Esophagus muscularis mucosa (tissue), 4 donors: ENCODE data around the gene TMEM186. TPM values are rescaled to one million over a fixed set of nuclear protein-coding genes. Genes with fewer than 3 reads are reported as not detected.
"Not testable (repeated sequence)": the region's sequence is repeated elsewhere in the genome, so short reads cannot be mapped to it uniquely, and the experiment has no call there.

ENCODE experiments used
- DNase-seq: peaks from one replicate; pipeline ENCODE4 v3.0.0-alpha.2; 2017; ENCODE audit errors: extremely low spot score
- H3K27ac ChIP-seq, 4 donors: fragments of 200-600 bp; sonication (generic); replicated peaks in 1 of 4; 1 replicate in 3 of 4; 2 replicates in 1 of 4; pipeline ENCODE4 v1.5.1; 2016 to 2019; ENCODE audit warnings: mild to moderate bottlenecking in 1 of 4
- H3K27me3 ChIP-seq, 4 donors: fragments of 200-600 bp; sonication (generic); one replicate each; pipeline versions ENCODE4 v1.5.1 to v1.6.0; 2016 to 2019
- H3K36me3 ChIP-seq, 4 donors: fragments of 200-600 bp; sonication (generic); one replicate each; pipeline ENCODE4 v1.5.1; 2016 to 2019
- H3K4me1 ChIP-seq, 4 donors: fragments of 200-600 bp; sonication (generic); one replicate each; pipeline ENCODE4 v1.5.1; 2016 to 2019
- H3K4me3 ChIP-seq, 4 donors: fragments of 200-600 bp; sonication (generic); 1 replicate in 2 of 4; 2 replicates in 2 of 4; pipeline ENCODE4 v1.5.1; 2016 to 2019; ENCODE audit warnings: mild to moderate bottlenecking in 4 of 4, moderate library complexity in 1 of 4
- H3K9me3 ChIP-seq, 4 donors: fragments of 200-600 bp; sonication (generic); 1 replicate in 3 of 4; 2 replicates in 1 of 4; pipeline ENCODE4 v1.5.1; 2016 to 2019
- EP300 ChIP-seq: sonication (generic); formaldehyde crosslinking; IDR thresholded peaks from one replicate; pipeline ENCODE4 v1.6.1; 2017; ENCODE audit warnings: antibody characterized with exemption
- POLR2A ChIP-seq: fragments of 450-650 bp; IDR thresholded peaks from one replicate; pipeline ENCODE4 v1.6.1; 2017; ENCODE audit warnings: antibody characterized with exemption, moderate library complexity, mild to moderate bottlenecking, low read depth
- POLR2AphosphoS5 ChIP-seq, 2 donors: sonication (generic); formaldehyde crosslinking; IDR thresholded peaks; one replicate each; pipeline ENCODE4 v1.6.1; 2017; ENCODE audit warnings: antibody characterized with exemption in 2 of 2
- WGBS: methylation state at CpG from one replicate; pipeline ENCODE4 v1.1.5; 2018; 5-methylcytosine and 5-hydroxymethylcytosine counted together
- intact Hi-C: fragments of 100-400 bp; cut with DNase I; formaldehyde crosslinking; loops from one replicate; pipeline ENCODE4 v1.15.1; 2023
- total RNA-seq, 4 donors: library from RNA; depleted of rRNA; stranded (reverse); fragments of >200 nt; gene quantifications; one replicate each; pipeline versions ENCODE4 v1.1.0 to v1.2.1, GENCODE V29; 2016
- TF ChIP-seq, protein P1 (sequence below), 3 experiments: fragments of 200-600 bp in 2 of 3; fragments of 450-650 bp in 1 of 3; sonication (generic) in 2 of 3; IDR thresholded peaks; one replicate each; pipeline ENCODE4 v1.5.1; 2017 to 2019; ENCODE audit warnings: antibody characterized with exemption in 3 of 3, mild to moderate bottlenecking in 2 of 3, moderate library complexity in 1 of 3

The TMEM186 gene
- total RNA-seq, 4 donors from 2014 or later: 7.9 to 12.2 (median 9.6) TPM

DNA sequence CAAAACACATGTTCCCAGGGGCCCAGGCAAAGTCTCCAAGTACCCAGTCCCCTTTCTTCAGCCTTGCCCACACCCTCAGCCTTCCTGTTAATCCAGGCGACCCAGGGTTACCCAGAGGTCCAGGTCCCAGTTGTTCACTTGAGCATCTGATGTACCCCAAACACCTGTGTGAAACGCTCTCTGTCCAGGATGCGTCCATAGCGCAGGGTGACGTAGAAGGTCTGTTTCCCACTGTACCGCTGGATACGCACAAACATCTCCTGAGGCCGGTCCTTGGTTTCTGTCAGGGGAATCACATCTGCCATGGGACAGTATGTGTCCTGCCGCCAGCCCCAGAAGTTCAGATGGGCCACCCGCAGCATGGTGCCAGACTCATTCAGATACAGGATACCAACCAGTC lies 1.6 kb downstream of the TMEM186 start:
- intact Hi-C loops: loop anchor here (5.0 to 10.0 kb wide), 3 partner anchors 71 to 169 kb away; partner anchors contain the start of genes ABAT, CARHSP1 and USP7
- TF ChIP-seq, protein P1, sequence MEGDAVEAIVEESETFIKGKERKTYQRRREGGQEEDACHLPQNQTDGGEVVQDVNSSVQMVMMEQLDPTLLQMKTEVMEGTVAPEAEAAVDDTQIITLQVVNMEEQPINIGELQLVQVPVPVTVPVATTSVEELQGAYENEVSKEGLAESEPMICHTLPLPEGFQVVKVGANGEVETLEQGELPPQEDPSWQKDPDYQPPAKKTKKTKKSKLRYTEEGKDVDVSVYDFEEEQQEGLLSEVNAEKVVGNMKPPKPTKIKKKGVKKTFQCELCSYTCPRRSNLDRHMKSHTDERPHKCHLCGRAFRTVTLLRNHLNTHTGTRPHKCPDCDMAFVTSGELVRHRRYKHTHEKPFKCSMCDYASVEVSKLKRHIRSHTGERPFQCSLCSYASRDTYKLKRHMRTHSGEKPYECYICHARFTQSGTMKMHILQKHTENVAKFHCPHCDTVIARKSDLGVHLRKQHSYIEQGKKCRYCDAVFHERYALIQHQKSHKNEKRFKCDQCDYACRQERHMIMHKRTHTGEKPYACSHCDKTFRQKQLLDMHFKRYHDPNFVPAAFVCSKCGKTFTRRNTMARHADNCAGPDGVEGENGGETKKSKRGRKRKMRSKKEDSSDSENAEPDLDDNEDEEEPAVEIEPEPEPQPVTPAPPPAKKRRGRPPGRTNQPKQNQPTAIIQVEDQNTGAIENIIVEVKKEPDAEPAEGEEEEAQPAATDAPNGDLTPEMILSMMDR (IDR thresholded peaks at IDR 0.05): no peak
- TF ChIP-seq POLR2AphosphoS5 (IDR thresholded peaks at IDR 0.05) (no peak), POLR2A (no peak), EP300 (no peak)

DNA sequence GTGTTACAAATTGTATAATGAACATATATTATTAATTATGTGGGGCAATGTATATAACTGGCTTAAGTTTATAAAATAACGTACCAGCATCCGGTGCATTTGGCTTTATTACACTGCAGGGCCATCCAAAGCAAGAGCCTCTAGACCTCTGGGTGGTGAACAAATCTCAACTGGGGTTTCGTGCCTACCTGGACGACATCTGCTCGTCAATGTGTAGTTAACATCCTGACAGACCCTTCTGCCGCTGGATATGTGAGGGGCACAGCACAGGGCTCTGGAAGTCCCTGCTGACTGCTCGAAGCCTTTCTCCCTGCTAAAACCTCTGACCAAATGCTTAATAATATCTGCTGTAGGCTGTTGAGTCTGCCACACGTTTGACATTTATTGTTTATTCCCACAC lies 2.3 kb downstream of the TMEM186 start:
- H3K4me3 ChIP-seq: no peak overlapping the region
- no peak overlapping the region for H3K27ac ChIP-seq
- WGBS: 86% methylated on average over 8 of the region's 8 CpGs
- TF ChIP-seq, protein P1 (IDR thresholded peaks at IDR 0.05): no peak
- TF ChIP-seq POLR2A (no peak), POLR2AphosphoS5 (IDR thresholded peaks at IDR 0.05) (no peak), EP300 (no peak)
- H3K9me3 ChIP-seq: no peaks in the 10 kb centered on the region
- peaks cover 25 to 42% (median 38%) of the 10 kb centered on the region in 4 donors for H3K4me1 ChIP-seq
- H3K36me3 ChIP-seq: peaks cover 0 to 14% (median 0%) of the 10 kb centered on the region in 4 donors
- intact Hi-C loops: loop anchor here (5.0 to 10.0 kb wide), 3 partner anchors 72 to 170 kb away; partner anchors contain the start of genes ABAT, CARHSP1 and USP7
- no peaks in the 10 kb centered on the region for H3K27me3 ChIP-seq
- DNase-seq: no peak

More for the DNA sequence above, 1.6 kb downstream of the TMEM186 start:
- H3K27ac ChIP-seq: no peak overlapping the region
- H3K4me3 ChIP-seq: no peak overlapping the region
- H3K27me3 ChIP-seq: no peaks in the 10 kb centered on the region
- H3K4me1 ChIP-seq: peaks cover 25 to 44% (median 43%) of the 10 kb centered on the region in 4 donors
- H3K36me3 ChIP-seq: peaks cover 0 to 18% (median under 1%) of the 10 kb centered on the region in 4 donors
- no peak for DNase-seq
- 91% methylated on average over 10 of the region's 10 CpGs for WGBS
- H3K9me3 ChIP-seq: no peaks in the 10 kb centered on the region

DNA sequence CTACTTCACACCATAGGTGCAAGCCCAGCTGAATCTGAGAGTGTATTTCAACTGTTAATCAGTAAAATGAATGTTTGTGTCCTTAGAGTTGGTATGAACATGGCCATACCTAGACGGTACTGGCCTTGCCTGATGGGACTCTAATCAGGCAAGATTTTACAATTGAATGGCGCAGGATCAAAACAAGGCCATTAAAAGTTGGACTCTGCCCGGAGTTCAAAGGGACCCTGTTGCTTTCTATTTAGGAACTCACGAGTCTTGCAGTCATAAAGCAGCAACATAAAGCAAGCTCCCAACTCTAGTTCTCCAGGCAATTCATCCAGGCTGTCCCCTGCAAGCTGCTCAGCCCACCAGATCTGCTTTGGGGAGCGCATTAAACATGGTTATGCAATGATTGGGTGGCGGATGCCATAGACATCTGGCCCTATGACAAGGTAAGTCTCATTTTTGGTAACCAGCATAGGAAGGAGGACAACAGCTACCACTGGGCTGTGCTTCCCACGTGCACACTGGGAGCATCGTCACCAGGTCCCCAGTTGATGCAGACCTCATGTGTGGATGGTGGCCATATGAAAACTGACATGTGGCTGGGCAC lies 8.8 kb downstream of the TMEM186 start:
- Histone ChIP-seq H3K9me3 (no peaks in the 10 kb centered on the region), H3K4me1 (no peaks in the 10 kb centered on the region), H3K27me3 (no peaks in the 10 kb centered on the region), H3K27ac (no peak overlapping the region), H3K4me3 (no peak overlapping the region), H3K36me3 (peaks cover 0 to 5% (median 0%) of the 10 kb centered on the region in 4 donors)
- intact Hi-C loops: no loop called here
- DNase-seq: no peak
- TF ChIP-seq EP300 (no peak), POLR2A (no peak), POLR2AphosphoS5 (IDR thresholded peaks at IDR 0.05) (no peak)
- TF ChIP-seq, protein P1 (IDR thresholded peaks at IDR 0.05): no peak
- 76% methylated on average over 7 of the region's 8 CpGs for WGBS

DNA sequence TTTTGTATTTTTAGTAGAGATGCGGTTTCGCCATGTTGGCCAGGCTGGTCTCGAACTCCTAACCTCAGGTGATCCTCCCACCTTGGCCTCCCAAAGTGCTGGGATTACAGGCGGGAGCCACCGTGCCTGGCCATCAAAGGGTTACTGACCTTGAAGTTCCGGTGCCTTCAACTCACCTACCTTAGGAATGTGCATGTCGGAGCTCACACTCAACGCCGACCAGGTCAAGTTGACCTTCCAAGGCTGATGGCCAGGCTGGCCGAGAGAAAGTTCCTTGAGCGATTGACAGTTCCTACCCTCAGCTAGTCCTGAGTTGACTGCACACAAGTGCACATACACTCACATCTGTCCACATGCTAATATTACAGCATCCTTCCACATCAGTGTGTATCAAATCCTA lies 11.1 kb downstream of the TMEM186 start:
- H3K27me3 ChIP-seq, H3K4me3 ChIP-seq, H3K9me3 ChIP-seq, H3K27ac ChIP-seq, H3K4me1 ChIP-seq, H3K36me3 ChIP-seq, DNase-seq, intact Hi-C loops: not testable (repeated sequence)
- WGBS: 89% methylated on average over 11 of the region's 11 CpGs

DNA sequence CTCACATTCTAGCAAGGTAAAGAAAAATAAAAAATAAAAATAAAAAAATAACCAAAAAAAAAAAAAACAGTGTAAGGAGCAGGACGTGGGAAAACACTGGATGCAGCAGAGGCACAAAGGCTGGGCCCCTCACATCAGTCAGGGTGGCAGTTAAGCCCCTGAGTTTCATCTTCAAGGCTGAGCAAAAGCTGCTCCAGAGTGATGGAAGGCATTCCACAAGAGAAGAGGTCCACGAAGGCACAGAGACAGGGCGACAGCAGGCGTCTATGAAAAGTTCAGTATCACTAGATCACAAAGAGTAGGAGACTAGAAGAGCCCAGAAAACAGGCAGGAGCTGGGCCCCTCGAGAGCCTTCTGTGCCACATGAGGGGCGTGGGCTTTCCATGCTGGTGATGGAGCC lies 12.0 kb downstream of the TMEM186 start:
- Histone ChIP-seq H3K27me3 (no peaks in the 10 kb centered on the region), H3K36me3 (peaks cover 0 to 1% (median 0%) of the 10 kb centered on the region in 4 donors), H3K4me3 (no peak overlapping the region), H3K27ac (no peak overlapping the region), H3K9me3 (no peaks in the 10 kb centered on the region), H3K4me1 (peaks cover 0 to 10% (median 0%) of the 10 kb centered on the region in 4 donors)
- intact Hi-C loops: no loop called here
- DNase-seq: no peak
- WGBS: 93% methylated on average over 6 of the region's 6 CpGs
- TF ChIP-seq POLR2AphosphoS5 (IDR thresholded peaks at IDR 0.05) (no peak), POLR2A (no peak), EP300 (no peak)
- TF ChIP-seq, protein P1 (IDR thresholded peaks at IDR 0.05): no peak
